H1 (cell line): ENCODE measurements around the gene OR2T11.
"Not testable (repeated sequence)": the region's sequence is repeated elsewhere in the genome, so short reads cannot be mapped to it uniquely, and the experiment has no call there.

ENCODE experiments used
- EP300 ChIP-seq, 2 experiments: IDR thresholded peaks; 1 replicate in 1 of 2; 2 replicates in 1 of 2; pipeline ENCODE4 v1.6.1; 2011 to 2012; ENCODE audit warnings: low read depth in 2 of 2, low read length in 2 of 2, mild to moderate bottlenecking in 2 of 2, borderline replicate concordance in 1 of 2, inconsistent platforms in 1 of 2, moderate library complexity in 1 of 2
- GABPA ChIP-seq: IDR thresholded peaks from 2 replicates; pipeline ENCODE4 v1.6.1; 2011; ENCODE audit warnings: mild to moderate bottlenecking, low read length, moderate library complexity, borderline replicate concordance; ENCODE audit not compliant: insufficient read depth
- POLR2A ChIP-seq, 2 experiments: IDR thresholded peaks; 1 replicate in 1 of 2; 2 replicates in 1 of 2; pipeline ENCODE4 v1.6.1; 2011; ENCODE audit warnings: low read depth in 2 of 2, low read length in 2 of 2, mild to moderate bottlenecking in 2 of 2; ENCODE audit errors: control extremely low read depth in 1 of 2
- YY1 ChIP-seq: IDR thresholded peaks from 2 replicates; pipeline ENCODE4 v1.6.1; 2011; ENCODE audit warnings: low read depth, mild to moderate bottlenecking, low read length
- TF ChIP-seq, protein P1 (sequence below), 3 experiments: IDR thresholded peaks; 1 replicate in 2 of 3; 2 replicates in 1 of 3; pipeline versions ENCODE4 v1.5.1 to v1.6.1; 2011; ENCODE audit warnings: low read length in 3 of 3, mild to moderate bottlenecking in 3 of 3, inconsistent platforms in 2 of 3, low read depth in 1 of 3, moderate library complexity in 1 of 3; ENCODE audit not compliant: insufficient read depth in 1 of 3; ENCODE audit errors: control extremely low read depth in 1 of 3
- TF ChIP-seq, protein P2 (sequence below): IDR thresholded peaks from 2 replicates; pipeline ENCODE4 v1.6.1; 2011; ENCODE audit warnings: low read depth, mild to moderate bottlenecking, low read length; ENCODE audit not compliant: insufficient read depth

DNA sequence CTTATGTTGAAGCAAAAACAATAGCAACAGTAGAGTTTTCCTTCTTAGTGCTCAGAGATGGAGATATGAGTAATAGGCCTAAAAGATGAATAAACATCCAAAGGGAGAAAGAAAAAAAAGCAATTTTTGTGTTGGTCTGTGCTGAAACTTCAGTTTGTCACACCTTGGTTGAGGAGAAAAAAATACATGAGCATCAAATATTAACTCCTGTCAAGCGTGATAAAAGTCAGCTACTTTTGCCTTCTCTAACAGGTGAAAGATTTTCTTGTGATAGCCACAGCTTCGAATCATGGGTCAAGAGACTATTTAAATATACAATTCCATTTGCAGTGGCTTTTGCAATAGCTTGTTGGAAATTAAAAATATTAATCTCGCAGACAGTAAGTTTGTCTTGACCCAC, 6.0 kb upstream of the OR2T11 start:
- TF ChIP-seq EP300 (IDR thresholded peaks at IDR 0.05; ENCODE audit: borderline replicate concordance in 1 of 2, low read depth in 2 of 2, low read length in 2 of 2); GABPA; POLR2A (IDR thresholded peaks at IDR 0.05; ENCODE audit: control extremely low read depth in 1 of 2, low read depth in 2 of 2, low read length in 2 of 2); YY1: not testable (repeated sequence)
- TF ChIP-seq, protein P1, sequence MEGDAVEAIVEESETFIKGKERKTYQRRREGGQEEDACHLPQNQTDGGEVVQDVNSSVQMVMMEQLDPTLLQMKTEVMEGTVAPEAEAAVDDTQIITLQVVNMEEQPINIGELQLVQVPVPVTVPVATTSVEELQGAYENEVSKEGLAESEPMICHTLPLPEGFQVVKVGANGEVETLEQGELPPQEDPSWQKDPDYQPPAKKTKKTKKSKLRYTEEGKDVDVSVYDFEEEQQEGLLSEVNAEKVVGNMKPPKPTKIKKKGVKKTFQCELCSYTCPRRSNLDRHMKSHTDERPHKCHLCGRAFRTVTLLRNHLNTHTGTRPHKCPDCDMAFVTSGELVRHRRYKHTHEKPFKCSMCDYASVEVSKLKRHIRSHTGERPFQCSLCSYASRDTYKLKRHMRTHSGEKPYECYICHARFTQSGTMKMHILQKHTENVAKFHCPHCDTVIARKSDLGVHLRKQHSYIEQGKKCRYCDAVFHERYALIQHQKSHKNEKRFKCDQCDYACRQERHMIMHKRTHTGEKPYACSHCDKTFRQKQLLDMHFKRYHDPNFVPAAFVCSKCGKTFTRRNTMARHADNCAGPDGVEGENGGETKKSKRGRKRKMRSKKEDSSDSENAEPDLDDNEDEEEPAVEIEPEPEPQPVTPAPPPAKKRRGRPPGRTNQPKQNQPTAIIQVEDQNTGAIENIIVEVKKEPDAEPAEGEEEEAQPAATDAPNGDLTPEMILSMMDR (IDR thresholded peaks at IDR 0.05; ENCODE audit: control extremely low read depth in 1 of 3, insufficient read depth in 1 of 3, low read depth in 1 of 3, low read length in 3 of 3), result not testable (repeated sequence)
- TF ChIP-seq, protein P2, sequence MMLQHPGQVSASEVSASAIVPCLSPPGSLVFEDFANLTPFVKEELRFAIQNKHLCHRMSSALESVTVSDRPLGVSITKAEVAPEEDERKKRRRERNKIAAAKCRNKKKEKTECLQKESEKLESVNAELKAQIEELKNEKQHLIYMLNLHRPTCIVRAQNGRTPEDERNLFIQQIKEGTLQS, result not testable (repeated sequence)
